Lower leg skin (tissue), 4 donors: Measurements from ENCODE around the gene BCAR3. TPM values are rescaled to one million over a fixed set of nuclear protein-coding genes. Genes with fewer than 3 reads are reported as not detected.

Source experiments
- DNase-seq, 2 donors: peaks; one replicate each; pipeline ENCODE4 v3.0.0-alpha.2; 2019; ENCODE audit warnings: low spot score in 2 of 2
- H3K4me3 ChIP-seq: fragments of 200-600 bp; sonication (generic); 2 replicates; pipeline ENCODE4 v1.5.1; 2017; ENCODE audit warnings: mild to moderate bottlenecking, low read depth; ENCODE audit not compliant: poor library complexity, severe bottlenecking
- POLR2A ChIP-seq, 2 donors: fragments of 450-650 bp; IDR thresholded peaks; one replicate each; pipeline ENCODE4 v1.6.1; 2016 to 2017; ENCODE audit warnings: antibody characterized with exemption in 2 of 2, mild to moderate bottlenecking in 1 of 2, moderate library complexity in 1 of 2
- WGBS, 2 donors: methylation state at CpG; one replicate each; pipeline ENCODE4 v1.1.5; 2018; 5-methylcytosine and 5-hydroxymethylcytosine counted together
- intact Hi-C: fragments of 100-400 bp; cut with DNase I; formaldehyde crosslinking; loops from one replicate; pipeline ENCODE4 v1.15.0; 2023; ENCODE audit warnings: low total_unique reads
- total RNA-seq, 4 donors: library from RNA; depleted of rRNA; stranded (reverse); fragments of >200 nt; gene quantifications; one replicate each; pipeline ENCODE4 v1.1.0, GENCODE V29; 2016
- TF ChIP-seq, protein P1 (sequence below), 3 donors: fragments of 450-650 bp; IDR thresholded peaks; one replicate each; pipeline ENCODE4 v1.5.1; 2016; ENCODE audit warnings: antibody characterized with exemption in 3 of 3, mild to moderate bottlenecking in 3 of 3, moderate library complexity in 2 of 3

The BCAR3 gene
- total RNA-seq, 4 donors from 2014 or later, result 41.8 to 57.5 (median 45.8) TPM

DNA sequence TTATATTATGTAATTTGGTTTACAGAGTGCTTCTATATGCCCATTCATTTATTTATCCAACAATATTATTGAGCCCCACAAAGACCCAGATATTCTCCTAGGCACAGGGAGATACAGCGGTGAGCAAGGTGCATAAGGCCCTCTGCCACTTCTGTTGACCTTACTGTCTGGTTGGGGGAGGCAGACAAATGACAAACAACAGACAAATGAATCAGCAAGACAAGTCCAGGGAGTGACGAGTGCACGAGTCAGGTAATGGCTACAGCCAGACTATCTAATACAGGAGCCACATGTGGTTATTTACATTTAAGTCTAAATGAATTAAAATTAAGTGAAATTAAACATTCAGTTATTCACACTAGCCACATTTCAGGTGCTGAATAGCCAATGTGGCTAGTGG lies 22.0 kb upstream of the BCAR3 start:
- WGBS, 2 donors, result 80 to 86% methylated on average over 3 of the region's 3 CpGs
- intact Hi-C loops, result no loop called here
- DNase-seq, result peak in 1 of 2 donors; percentile 20
- TF ChIP-seq, protein P1, sequence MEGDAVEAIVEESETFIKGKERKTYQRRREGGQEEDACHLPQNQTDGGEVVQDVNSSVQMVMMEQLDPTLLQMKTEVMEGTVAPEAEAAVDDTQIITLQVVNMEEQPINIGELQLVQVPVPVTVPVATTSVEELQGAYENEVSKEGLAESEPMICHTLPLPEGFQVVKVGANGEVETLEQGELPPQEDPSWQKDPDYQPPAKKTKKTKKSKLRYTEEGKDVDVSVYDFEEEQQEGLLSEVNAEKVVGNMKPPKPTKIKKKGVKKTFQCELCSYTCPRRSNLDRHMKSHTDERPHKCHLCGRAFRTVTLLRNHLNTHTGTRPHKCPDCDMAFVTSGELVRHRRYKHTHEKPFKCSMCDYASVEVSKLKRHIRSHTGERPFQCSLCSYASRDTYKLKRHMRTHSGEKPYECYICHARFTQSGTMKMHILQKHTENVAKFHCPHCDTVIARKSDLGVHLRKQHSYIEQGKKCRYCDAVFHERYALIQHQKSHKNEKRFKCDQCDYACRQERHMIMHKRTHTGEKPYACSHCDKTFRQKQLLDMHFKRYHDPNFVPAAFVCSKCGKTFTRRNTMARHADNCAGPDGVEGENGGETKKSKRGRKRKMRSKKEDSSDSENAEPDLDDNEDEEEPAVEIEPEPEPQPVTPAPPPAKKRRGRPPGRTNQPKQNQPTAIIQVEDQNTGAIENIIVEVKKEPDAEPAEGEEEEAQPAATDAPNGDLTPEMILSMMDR (IDR thresholded peaks at IDR 0.05), result peak in 1 of 3 donors; percentile 92
- no peak for TF ChIP-seq POLR2A (IDR thresholded peaks at IDR 0.05)
- H3K4me3 ChIP-seq, result no peak overlapping the region

DNA sequence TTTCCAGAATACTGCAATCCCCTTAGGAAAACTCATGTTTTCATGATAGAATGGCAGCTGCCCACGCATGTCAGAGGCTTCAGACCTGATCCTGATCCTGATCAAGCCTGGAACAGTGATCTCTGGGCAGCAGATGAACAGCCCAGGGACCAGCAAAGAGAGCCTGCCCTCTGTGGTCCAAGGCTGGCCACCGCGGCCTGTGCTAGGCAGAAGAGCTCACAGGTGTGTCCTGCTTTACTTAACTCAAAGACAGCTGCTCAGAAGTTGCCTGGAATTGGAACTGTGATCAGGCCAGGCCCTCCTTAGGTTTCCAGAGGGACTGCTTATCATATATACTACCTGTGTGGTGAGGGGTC lies 21.2 kb upstream of the BCAR3 start:
- H3K4me3 ChIP-seq, result no peak overlapping the region
- WGBS, 2 donors, result 59% methylated on average over 3 of the region's 3 CpGs
- intact Hi-C loops, result no loop called here
- DNase-seq, result no peak
- TF ChIP-seq, protein P1 (IDR thresholded peaks at IDR 0.05), result no peak
- TF ChIP-seq POLR2A (IDR thresholded peaks at IDR 0.05), result no peak

DNA sequence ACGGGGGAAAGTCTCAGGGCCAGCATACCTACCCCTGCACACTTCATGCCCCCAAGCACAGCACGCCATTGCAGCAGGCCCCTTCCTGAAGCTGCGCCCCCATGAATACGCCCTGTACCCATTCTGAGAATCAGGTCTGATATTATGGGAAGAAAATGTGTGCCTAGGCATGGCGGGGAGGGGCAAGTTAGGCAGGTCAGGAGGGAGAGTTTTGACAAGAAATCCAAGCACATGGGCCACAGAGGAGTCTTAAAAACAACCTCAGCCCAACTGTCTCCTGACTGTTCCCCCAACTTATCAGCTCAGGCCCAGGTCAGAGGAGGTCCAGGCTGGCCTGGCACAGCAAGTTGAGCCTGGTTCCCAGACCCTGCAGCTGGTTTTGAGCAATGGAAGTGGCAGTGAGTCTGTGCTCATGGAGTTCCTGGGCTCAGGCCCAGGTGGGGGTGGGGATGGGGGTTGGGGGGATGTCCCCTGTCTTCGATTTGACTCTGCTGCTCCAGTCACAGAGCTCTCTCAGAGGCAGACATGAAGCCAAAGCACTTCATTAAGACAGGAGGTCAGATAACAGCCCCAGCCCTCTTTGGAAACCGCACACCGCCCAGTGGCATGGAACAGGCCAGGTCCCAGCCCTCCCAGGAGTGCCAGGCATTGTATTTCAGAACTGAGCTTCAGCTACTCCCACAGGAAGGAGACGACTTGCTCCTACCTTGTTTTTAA lies 20.6 kb upstream of the BCAR3 start:
- TF ChIP-seq POLR2A (IDR thresholded peaks at IDR 0.05), result no peak
- TF ChIP-seq, protein P1 (IDR thresholded peaks at IDR 0.05), result no peak
- WGBS, 2 donors, result 85% methylated on average over 9 of the region's 9 CpGs
- intact Hi-C loops, result no loop called here

DNA sequence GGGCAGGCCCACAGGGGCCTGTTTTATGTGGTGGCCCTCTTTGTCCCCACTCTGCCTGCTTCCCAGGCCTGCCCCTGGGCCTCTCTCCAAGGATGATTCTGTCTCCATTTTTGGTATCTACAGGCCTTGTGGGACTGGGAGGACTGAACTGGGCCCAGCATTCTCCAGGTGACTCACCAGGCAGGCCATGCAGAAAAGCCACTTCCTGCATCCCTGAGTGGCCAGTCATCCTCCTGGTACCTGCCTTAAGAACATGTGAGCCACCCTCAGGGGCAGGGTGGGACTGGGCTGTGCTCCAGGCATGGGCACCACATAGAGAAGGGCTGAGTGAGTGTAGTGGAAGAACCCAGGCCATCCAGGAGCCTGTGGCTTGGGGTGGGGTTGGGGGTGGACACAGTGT lies 20.0 kb upstream of the BCAR3 start:
- DNase-seq, result peak in 1 of 2 donors; percentile 86
- intact Hi-C loops, result no loop called here
- TF ChIP-seq POLR2A (IDR thresholded peaks at IDR 0.05), result no peak
- TF ChIP-seq, protein P1 (IDR thresholded peaks at IDR 0.05), result no peak
- H3K4me3 ChIP-seq, result no peak overlapping the region

More for the DNA sequence above, 20.6 kb upstream of the BCAR3 start:
- no peak overlapping the region for H3K4me3 ChIP-seq
- DNase-seq, result peak in 1 of 2 donors; percentile 81

DNA sequence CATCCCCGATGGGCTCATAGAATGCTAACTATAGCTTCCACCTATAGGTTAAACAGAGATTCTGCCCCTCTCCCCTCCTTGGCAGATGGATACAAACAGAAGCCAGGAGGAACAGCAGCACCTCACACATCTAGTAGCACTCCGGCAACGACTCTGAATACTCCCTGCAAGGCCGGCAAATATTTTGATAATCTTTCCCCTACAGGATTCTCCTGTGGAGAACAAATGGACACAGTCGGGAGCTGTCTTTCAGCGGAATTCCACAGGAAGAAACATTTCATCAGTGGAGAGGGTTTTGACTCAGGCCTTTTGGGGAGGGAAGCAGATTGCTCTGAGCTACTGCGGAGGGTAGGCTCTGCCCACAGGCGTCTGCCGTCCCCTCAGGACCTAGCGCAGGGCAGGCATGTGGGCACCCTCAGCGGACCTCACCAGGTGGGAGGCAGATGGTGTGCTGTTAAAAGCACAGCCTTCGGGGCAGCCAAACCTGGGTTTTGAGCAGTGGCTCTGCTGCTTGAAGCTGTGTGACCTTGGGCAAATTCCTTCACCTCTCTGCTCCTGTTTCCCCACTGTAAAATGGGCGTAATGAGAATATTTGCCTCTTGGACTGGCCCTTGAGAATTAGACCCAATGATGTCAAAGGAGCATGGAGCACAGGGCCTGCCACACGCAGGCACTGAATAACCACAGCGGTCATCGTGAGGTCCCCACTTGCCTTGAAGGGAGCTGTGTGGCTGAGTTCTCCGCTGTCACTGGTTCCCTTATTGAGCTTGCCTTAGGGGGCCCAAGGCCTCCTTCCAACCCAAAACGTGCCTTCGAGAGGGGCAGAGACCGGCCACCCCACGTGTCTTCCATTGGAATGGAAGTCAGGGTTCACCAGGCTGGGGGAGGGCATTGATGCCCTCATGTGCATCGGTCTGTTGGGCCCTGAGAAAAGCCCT lies 19.2 kb upstream of the BCAR3 start:
- peak in 1 of 2 donors; percentile 76 for DNase-seq
- no peak for TF ChIP-seq POLR2A (IDR thresholded peaks at IDR 0.05)
- TF ChIP-seq, protein P1 (IDR thresholded peaks at IDR 0.05), result no peak
- 93 to 96% methylated on average over 22 of the region's 22 CpGs for WGBS, 2 donors
- intact Hi-C loops, result no loop called here
- H3K4me3 ChIP-seq, result no peak overlapping the region
